A549 (cell line): ENCODE measurements around the gene C10orf105.

Experiments used
- BCL3 ChIP-seq: fragments of >200 bp; sonication (Bioruptor Twin); formaldehyde crosslinking; IDR thresholded peaks from 3 replicates; pipeline ENCODE4 v1.6.1; 2016
- CEBPB ChIP-seq, 2 experiments: fragments of >200 bp in 1 of 2; sonication (Bioruptor Twin) in 1 of 2; formaldehyde crosslinking in 1 of 2; IDR thresholded peaks; 2 replicates each; pipeline ENCODE4 v1.6.1; 2012 to 2016
- CTCF ChIP-seq: fragments of >200 bp; sonication (Bioruptor Twin); formaldehyde crosslinking; IDR thresholded peaks from 3 replicates; pipeline ENCODE4 v1.5.1; 2016
- NFE2L2 ChIP-seq: fragments of 150-350 bp; conservative IDR thresholded peaks from 2 replicates; pipeline ENCODE4 v1.6.1; 2014; ENCODE audit warnings: low read length
- PBX3 ChIP-seq: IDR thresholded peaks from 2 replicates; pipeline ENCODE4 v1.6.1; 2012
- RCOR1 ChIP-seq: fragments of 150-350 bp; IDR thresholded peaks from 2 replicates; pipeline ENCODE4 v1.6.1; 2014; ENCODE audit warnings: antibody characterized with exemption, low read length, low read depth
- RNF2 ChIP-seq: fragments of 200-600 bp; sonication (generic); IDR thresholded peaks from 2 replicates; pipeline ENCODE4 v1.6.1; 2016; ENCODE audit warnings: low read depth, mild to moderate bottlenecking, antibody characterized with exemption, moderate library complexity, borderline replicate concordance
- TP53 ChIP-seq: fragments of 250-450 bp; sonication (Bioruptor Pico); IDR thresholded peaks from 2 replicates; pipeline ENCODE4 v1.5.0; 2021; ENCODE audit warnings: mild to moderate bottlenecking, moderate library complexity

GRCh38 chr10:71717551-71717951 is 2.0 kb downstream of the C10orf105 start:
- no peak for TF ChIP-seq BCL3
- no peak for TF ChIP-seq CTCF
- no peak for TF ChIP-seq RCOR1
- no peak for TF ChIP-seq CEBPB (IDR thresholded peaks at IDR 0.05)
- TF ChIP-seq PBX3: no peak
- TF ChIP-seq NFE2L2: no peak
- no peak for TF ChIP-seq TP53 (CRISPR knock-in tag)
- no peak for TF ChIP-seq RNF2
